ENCODE results near the gene TMPRSS11F.
"Not testable (repeated sequence)": the region's sequence is repeated elsewhere in the genome, so short reads cannot be mapped to it uniquely, and the experiment has no call there.

DNA sequence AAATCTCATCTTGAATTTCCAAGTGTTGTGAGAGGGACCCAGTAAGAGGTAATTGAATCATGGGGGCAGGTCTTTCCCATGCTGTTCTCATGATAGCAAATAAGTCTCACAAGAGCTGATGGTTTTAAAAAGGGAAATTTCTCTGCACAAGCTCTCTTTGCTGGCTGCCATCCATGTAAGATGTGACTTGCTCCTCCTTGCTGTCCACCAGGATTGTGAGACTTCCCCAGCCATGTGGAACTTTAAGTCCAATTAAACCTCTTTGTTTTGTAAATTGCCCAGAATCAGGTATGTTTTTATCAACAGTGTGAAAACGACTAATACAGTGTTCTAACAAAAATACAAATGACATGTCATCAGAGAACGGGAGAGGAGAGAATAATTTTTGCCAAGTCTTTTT lies 44.7 kb upstream of the TMPRSS11F start:
- TF ChIP-seq, protein P1, sequence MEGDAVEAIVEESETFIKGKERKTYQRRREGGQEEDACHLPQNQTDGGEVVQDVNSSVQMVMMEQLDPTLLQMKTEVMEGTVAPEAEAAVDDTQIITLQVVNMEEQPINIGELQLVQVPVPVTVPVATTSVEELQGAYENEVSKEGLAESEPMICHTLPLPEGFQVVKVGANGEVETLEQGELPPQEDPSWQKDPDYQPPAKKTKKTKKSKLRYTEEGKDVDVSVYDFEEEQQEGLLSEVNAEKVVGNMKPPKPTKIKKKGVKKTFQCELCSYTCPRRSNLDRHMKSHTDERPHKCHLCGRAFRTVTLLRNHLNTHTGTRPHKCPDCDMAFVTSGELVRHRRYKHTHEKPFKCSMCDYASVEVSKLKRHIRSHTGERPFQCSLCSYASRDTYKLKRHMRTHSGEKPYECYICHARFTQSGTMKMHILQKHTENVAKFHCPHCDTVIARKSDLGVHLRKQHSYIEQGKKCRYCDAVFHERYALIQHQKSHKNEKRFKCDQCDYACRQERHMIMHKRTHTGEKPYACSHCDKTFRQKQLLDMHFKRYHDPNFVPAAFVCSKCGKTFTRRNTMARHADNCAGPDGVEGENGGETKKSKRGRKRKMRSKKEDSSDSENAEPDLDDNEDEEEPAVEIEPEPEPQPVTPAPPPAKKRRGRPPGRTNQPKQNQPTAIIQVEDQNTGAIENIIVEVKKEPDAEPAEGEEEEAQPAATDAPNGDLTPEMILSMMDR (IDR thresholded peaks at IDR 0.05) = not testable (repeated sequence)
- not testable (repeated sequence) for TF ChIP-seq POLR2A (IDR thresholded peaks at IDR 0.05)
